ENCODE measurements around the gene OPCML.

The OPCML gene

GRCh38 chr11:133386852-133387251 is 145.4 kb downstream of the OPCML start:
- no peak overlapping the region for H3K4me3 Mint-ChIP-seq
- TF ChIP-seq CTCF (IDR thresholded peaks at IDR 0.05; ENCODE audit: unreplicated experiment in 3 of 3) = no peak
- peaks cover 25% of the 10 kb centered on the region for H3K27me3 Mint-ChIP-seq (ENCODE audit: low read depth)
- peaks cover 55% of the 10 kb centered on the region for H3K4me1 Mint-ChIP-seq
- no peaks in the 10 kb centered on the region for H3K9me3 Mint-ChIP-seq
- no peak overlapping the region for H3K27ac Mint-ChIP-seq
- H3K36me3 Mint-ChIP-seq (ENCODE audit: low read depth) = no peaks in the 10 kb centered on the region

- Mint-ChIP-seq H3K9me3 (no peaks in the 10 kb centered on the region), H3K27me3 (ENCODE audit: low read depth) (peaks cover 29% of the 10 kb centered on the region), H3K27ac (no peak overlapping the region), H3K4me3 (no peak overlapping the region), H3K4me1 (peaks cover 59% of the 10 kb centered on the region), H3K36me3 (ENCODE audit: low read depth) (no peaks in the 10 kb centered on the region)
- no peak for TF ChIP-seq CTCF (IDR thresholded peaks at IDR 0.05; ENCODE audit: unreplicated experiment in 3 of 3)
Measured at GRCh38 chr11:133386262-133386661, 146.0 kb downstream of the OPCML start.

- Mint-ChIP-seq H3K27me3 (ENCODE audit: low read depth) (peaks cover 28% of the 10 kb centered on the region), H3K9me3 (no peaks in the 10 kb centered on the region), H3K4me1 (peaks cover 61% of the 10 kb centered on the region), H3K4me3 (no peak overlapping the region), H3K27ac (peak overlapping the region; percentile 10 to 65 (median 39)), H3K36me3 (ENCODE audit: low read depth) (no peaks in the 10 kb centered on the region)
- TF ChIP-seq CTCF (IDR thresholded peaks at IDR 0.05; ENCODE audit: unreplicated experiment in 3 of 3) = no peak
Measured at GRCh38 chr11:133385781-133386180, 146.5 kb downstream of the OPCML start.

DNA sequence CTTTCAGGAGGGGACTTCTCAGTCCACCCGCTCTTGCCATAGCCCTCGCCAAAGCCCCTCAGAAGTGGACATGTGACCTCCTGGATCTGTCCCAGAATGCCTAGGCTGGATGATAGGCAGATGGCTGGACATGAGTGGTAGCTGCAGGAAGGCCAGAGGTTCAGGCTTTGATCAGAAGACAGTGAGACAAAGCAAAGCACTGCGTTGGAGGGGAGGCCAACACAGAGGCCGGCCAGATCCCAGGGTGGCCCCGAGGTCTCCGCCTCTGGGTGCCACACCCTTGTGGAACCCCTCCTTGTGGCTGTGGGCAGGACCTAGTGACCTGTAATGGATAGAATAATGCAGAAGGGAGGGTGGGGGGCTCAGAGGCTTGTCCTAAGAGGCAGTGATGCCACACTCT is 147.6 kb downstream of the OPCML start:
- H3K27me3 Mint-ChIP-seq (ENCODE audit: low read depth) = peaks cover 31% of the 10 kb centered on the region
- H3K4me3 Mint-ChIP-seq = no peak overlapping the region
- no peaks in the 10 kb centered on the region for H3K36me3 Mint-ChIP-seq (ENCODE audit: low read depth)
- no peaks in the 10 kb centered on the region for H3K9me3 Mint-ChIP-seq
- H3K27ac Mint-ChIP-seq = no peak overlapping the region
- peaks cover 58% of the 10 kb centered on the region for H3K4me1 Mint-ChIP-seq
- no peak for TF ChIP-seq CTCF (IDR thresholded peaks at IDR 0.05; ENCODE audit: unreplicated experiment in 3 of 3)

DNA sequence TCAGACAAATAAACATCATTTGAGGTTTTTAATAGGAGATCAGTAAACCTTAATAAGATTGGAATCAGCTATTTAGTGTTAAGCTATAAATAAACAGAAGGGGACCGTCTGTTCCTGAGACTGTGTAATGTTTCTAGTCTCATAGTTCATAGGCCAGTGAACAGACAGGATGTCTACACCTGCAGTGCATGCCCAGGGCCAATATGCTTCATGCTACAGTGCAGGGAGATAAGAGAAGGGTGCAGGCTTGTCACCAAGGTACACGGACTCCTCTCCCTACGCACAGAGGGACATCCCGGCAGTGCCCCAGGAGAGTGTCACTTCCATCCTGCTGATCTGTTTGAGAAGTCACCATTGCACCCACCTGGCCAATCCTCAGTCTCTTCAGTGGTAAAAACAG is 148.6 kb downstream of the OPCML start:
- no peak for TF ChIP-seq CTCF (IDR thresholded peaks at IDR 0.05; ENCODE audit: unreplicated experiment in 3 of 3)
- Mint-ChIP-seq H3K4me1 (peaks cover 58% of the 10 kb centered on the region), H3K27ac (no peak overlapping the region), H3K36me3 (ENCODE audit: low read depth) (no peaks in the 10 kb centered on the region), H3K27me3 (ENCODE audit: low read depth) (peaks cover 36% of the 10 kb centered on the region), H3K9me3 (no peaks in the 10 kb centered on the region), H3K4me3 (no peak overlapping the region)

DNA sequence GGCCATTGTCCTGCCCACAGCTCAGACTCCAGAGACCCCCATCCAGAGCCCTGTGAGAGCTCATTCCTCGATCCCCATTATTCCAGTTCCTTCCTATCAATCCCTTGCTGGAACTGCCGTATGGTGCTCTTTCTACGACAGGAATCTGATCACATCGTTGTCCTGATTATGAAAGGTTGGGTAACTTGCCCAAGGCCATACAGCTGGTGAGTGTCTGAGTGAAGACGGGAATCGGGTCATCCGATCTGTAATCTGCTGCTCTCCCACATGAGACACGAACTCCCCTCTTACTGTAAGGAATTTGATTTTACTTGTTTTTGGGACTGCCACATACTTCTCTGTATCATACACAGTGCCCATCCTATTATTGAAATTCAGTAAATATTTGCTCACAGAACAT is 149.1 kb downstream of the OPCML start:
- H3K4me1 Mint-ChIP-seq = peaks cover 58% of the 10 kb centered on the region
- H3K36me3 Mint-ChIP-seq (ENCODE audit: low read depth) = no peaks in the 10 kb centered on the region
- no peak overlapping the region for H3K27ac Mint-ChIP-seq

More for the DNA sequence above, 149.1 kb downstream of the OPCML start:
- Mint-ChIP-seq H3K9me3 (no peaks in the 10 kb centered on the region), H3K4me3 (no peak overlapping the region), H3K27me3 (ENCODE audit: low read depth) (peaks cover 36% of the 10 kb centered on the region)
- no peak for TF ChIP-seq CTCF (IDR thresholded peaks at IDR 0.05; ENCODE audit: unreplicated experiment in 3 of 3)
